ENCODE data around the gene KIF4A. TPM values are rescaled to one million over a fixed set of nuclear protein-coding genes. Genes with fewer than 3 reads are reported as not detected.

The KIF4A gene
- total RNA-seq, 3 donors from 2014 or later (not counting 1 experiment from before 2014, with no cell fraction given): 0.53 to 1.3 (median 0.79) TPM

GRCh38 chrX:70434352-70434866 is 144.5 kb downstream of the KIF4A start:
- Histone ChIP-seq H3K4me3 (ENCODE audit: low read length) (peak overlapping the region; percentile 96), H3K27me3 (ENCODE audit: control insufficient read depth, insufficient read depth, low read length) (no peaks in the 10 kb centered on the region), H3K36me3 (ENCODE audit: control insufficient read depth, insufficient read depth, low read length) (no peaks in the 10 kb centered on the region), H3K9me3 (ENCODE audit: control insufficient read depth, insufficient read depth, low read length) (no peaks in the 10 kb centered on the region), H3K27ac (ENCODE audit: low read length) (peak overlapping the region; percentile 92), H3K4me1 (ENCODE audit: control insufficient read depth, insufficient read depth, low read length) (peaks cover 31% of the 10 kb centered on the region)
- under 1% methylated on average over 44 of the region's 45 CpGs for WGBS (ENCODE audit: insufficient coverage)
- Mint-ChIP-seq H3K9me3 (no peaks in the 10 kb centered on the region), H3K4me3 (peak overlapping the region; percentile 88), H3K27me3 (ENCODE audit: low read depth in 2 of 2) (no peaks in the 10 kb centered on the region), H3K4me1 (peaks cover 23 to 38% of the 10 kb centered on the region in 2 donors), H3K27ac (peak overlapping the region; percentile 81 to 95), H3K36me3 (no peaks in the 10 kb centered on the region)
- intact Hi-C loops (cut with micrococcal nuclease): loop anchor here (2.0 to 5.0 kb wide), 3 partner anchors 144 to 302 kb away; partner anchors contain the start of genes IGBP1 and KIF4A
- DNase-seq (peak in 1 of 2 donors; percentile 65), ATAC-seq (peak; percentile 34 to 49 (median 45))
- TF ChIP-seq, protein P1, sequence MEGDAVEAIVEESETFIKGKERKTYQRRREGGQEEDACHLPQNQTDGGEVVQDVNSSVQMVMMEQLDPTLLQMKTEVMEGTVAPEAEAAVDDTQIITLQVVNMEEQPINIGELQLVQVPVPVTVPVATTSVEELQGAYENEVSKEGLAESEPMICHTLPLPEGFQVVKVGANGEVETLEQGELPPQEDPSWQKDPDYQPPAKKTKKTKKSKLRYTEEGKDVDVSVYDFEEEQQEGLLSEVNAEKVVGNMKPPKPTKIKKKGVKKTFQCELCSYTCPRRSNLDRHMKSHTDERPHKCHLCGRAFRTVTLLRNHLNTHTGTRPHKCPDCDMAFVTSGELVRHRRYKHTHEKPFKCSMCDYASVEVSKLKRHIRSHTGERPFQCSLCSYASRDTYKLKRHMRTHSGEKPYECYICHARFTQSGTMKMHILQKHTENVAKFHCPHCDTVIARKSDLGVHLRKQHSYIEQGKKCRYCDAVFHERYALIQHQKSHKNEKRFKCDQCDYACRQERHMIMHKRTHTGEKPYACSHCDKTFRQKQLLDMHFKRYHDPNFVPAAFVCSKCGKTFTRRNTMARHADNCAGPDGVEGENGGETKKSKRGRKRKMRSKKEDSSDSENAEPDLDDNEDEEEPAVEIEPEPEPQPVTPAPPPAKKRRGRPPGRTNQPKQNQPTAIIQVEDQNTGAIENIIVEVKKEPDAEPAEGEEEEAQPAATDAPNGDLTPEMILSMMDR (IDR thresholded peaks at IDR 0.05): no peak

DNA sequence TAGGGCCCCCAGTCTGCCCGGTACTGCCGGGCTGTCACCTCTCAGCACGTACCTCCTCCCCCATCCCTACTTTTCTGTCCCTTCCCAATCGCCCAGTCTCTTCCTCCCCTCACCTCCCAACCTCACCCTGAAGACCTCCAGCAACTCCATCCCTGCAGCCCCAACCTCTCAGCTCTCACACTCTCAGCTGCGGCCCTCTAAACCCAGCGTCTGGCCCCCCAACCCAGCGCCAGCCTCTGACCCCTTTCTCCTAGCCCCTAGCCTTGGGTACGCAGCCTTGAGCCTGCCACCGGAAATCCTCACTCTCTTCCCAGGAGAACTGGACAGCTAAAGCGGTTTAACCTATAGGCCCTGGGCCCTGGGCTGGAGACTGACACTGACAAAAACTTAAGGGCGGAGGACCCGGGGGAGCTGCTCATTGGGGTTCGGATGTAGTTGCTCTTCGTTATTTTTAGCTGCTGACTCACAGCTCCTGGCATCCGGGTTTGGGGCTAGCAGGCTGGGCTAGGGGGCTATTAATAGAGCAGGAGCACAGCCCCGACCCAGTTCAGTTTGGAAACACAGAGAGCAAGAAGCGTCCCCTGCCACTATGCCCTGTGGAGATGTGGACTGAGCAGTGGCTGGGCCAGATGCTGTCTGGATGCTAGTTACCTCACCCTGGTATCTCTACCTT is 145.1 kb downstream of the KIF4A start:
- DNase-seq (peak in 1 of 2 donors; percentile 38), ATAC-seq (peak; percentile 13 to 48 (median 23))
- Mint-ChIP-seq H3K4me3 (peak overlapping the region; percentile 83), H3K4me1 (peaks cover 24 to 39% of the 10 kb centered on the region in 2 donors), H3K27ac (peak overlapping the region; percentile 81 to 95), H3K36me3 (no peaks in the 10 kb centered on the region), H3K9me3 (no peaks in the 10 kb centered on the region), H3K27me3 (ENCODE audit: low read depth in 2 of 2) (peaks cover 0 to 3% of the 10 kb centered on the region in 2 donors)
- TF ChIP-seq, protein P1 (IDR thresholded peaks at IDR 0.05): no peak
- no peaks in the 10 kb centered on the region for H3K9me3 ChIP-seq (ENCODE audit: control insufficient read depth, insufficient read depth, low read length)
- peaks cover 32% of the 10 kb centered on the region for H3K4me1 ChIP-seq (ENCODE audit: control insufficient read depth, insufficient read depth, low read length)
- 14% methylated on average over 16 of the region's 17 CpGs for WGBS (ENCODE audit: insufficient coverage)
- H3K27me3 ChIP-seq (ENCODE audit: control insufficient read depth, insufficient read depth, low read length): no peaks in the 10 kb centered on the region
- H3K4me3 ChIP-seq (ENCODE audit: low read length): peak overlapping the region; percentile 96
- intact Hi-C loops (cut with micrococcal nuclease): loop anchor here (2.0 to 5.0 kb wide), 3 partner anchors 144 to 303 kb away; partner anchors contain the start of genes IGBP1 and KIF4A
- H3K36me3 ChIP-seq (ENCODE audit: control insufficient read depth, insufficient read depth, low read length): no peaks in the 10 kb centered on the region
- peak overlapping the region; percentile 35 for H3K27ac ChIP-seq (ENCODE audit: low read length)

DNA sequence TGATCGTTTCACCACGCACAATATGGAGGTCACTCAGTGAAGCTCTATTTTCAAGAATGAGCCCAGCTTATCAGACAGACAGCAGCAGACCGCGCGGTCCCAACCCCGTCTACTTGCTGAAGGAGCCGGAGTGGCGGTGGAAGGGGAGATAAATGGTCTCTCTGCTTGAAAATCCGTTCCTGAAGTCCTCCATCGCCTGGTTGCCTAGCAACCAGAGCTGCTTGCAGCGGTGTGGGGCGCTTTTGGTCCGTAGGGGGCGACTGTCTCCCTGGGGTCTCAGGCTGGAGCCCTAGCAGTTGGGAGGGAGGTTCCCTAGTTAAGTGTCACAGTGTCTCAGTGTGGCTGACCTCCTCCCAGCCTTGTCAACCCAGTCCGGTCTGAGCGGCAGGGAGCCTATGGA is 146.4 kb downstream of the KIF4A start:
- peaks cover 32% of the 10 kb centered on the region for H3K4me1 ChIP-seq (ENCODE audit: control insufficient read depth, insufficient read depth, low read length)
- peaks cover 24 to 39% of the 10 kb centered on the region in 2 donors for H3K4me1 Mint-ChIP-seq
- H3K36me3 Mint-ChIP-seq: no peaks in the 10 kb centered on the region
- peak overlapping the region; percentile 45 for H3K4me3 Mint-ChIP-seq
- TF ChIP-seq, protein P1 (IDR thresholded peaks at IDR 0.05): no peak
- H3K27me3 ChIP-seq (ENCODE audit: control insufficient read depth, insufficient read depth, low read length): no peaks in the 10 kb centered on the region
- H3K27ac Mint-ChIP-seq: peak overlapping the region in 1 of 2 donors; percentile 59
- WGBS (ENCODE audit: insufficient coverage): 42% methylated on average over 16 of the region's 16 CpGs
- ATAC-seq (no peak), DNase-seq (peak in 1 of 2 donors; percentile 46)
- H3K9me3 Mint-ChIP-seq: no peaks in the 10 kb centered on the region
- H3K27me3 Mint-ChIP-seq (ENCODE audit: low read depth in 2 of 2): peaks cover 6 to 15% of the 10 kb centered on the region in 2 donors
- intact Hi-C loops (cut with micrococcal nuclease): no loop called here
- no peak overlapping the region for H3K4me3 ChIP-seq (ENCODE audit: low read length)
- H3K27ac ChIP-seq (ENCODE audit: low read length): no peak overlapping the region
- H3K9me3 ChIP-seq (ENCODE audit: control insufficient read depth, insufficient read depth, low read length): no peaks in the 10 kb centered on the region
- no peaks in the 10 kb centered on the region for H3K36me3 ChIP-seq (ENCODE audit: control insufficient read depth, insufficient read depth, low read length)

All from natural killer cell (primary cell).